Neural cell (in vitro differentiated cells): ENCODE measurements around the gene ANGEL1.

Source experiments
- CTCF ChIP-seq: fragments of 450-650 bp; IDR thresholded peaks from 2 replicates; pipeline ENCODE4 v1.5.1; 2014; ENCODE audit warnings: antibody characterized with exemption, mild to moderate bottlenecking, moderate library complexity; ENCODE audit not compliant: poor library complexity, severe bottlenecking
- EP300 ChIP-seq: fragments of 450-650 bp; conservative IDR thresholded peaks from 2 replicates; pipeline ENCODE4 v1.6.1; 2014; ENCODE audit warnings: antibody characterized with exemption, mild to moderate bottlenecking, moderate library complexity; ENCODE audit not compliant: poor library complexity, severe bottlenecking
- EZH2 ChIP-seq: fragments of 200-600, 300-800 bp; shearing (Covaris generic), sonication (generic); IDR thresholded peaks from 2 replicates; pipeline ENCODE4 v1.6.1; 2014; ENCODE audit warnings: antibody characterized with exemption, low read length, borderline replicate concordance, mild to moderate bottlenecking; ENCODE audit not compliant: insufficient read depth, poor library complexity, severe bottlenecking
- POLR2AphosphoS5 ChIP-seq: IDR thresholded peaks from 2 replicates; pipeline ENCODE4 v1.6.1; 2012
- TAF1 ChIP-seq: IDR thresholded peaks from 2 replicates; pipeline ENCODE4 v1.6.1; 2012; ENCODE audit warnings: low read depth

GRCh38 chr14:76810525-76810924 lies 2.2 kb downstream of the ANGEL1 start:
- TF ChIP-seq CTCF (no peak), POLR2AphosphoS5 (no peak), EP300 (no peak), TAF1 (no peak), EZH2 (no peak)
